ENCODE measurements around the gene MICAL3.

MICAL3 gene

GRCh38 chr22:17897426-17897825, 126.9 kb downstream of the MICAL3 start:
- TF ChIP-seq SIN3A (IDR thresholded peaks at IDR 0.05; ENCODE audit: borderline replicate concordance, insufficient read depth, low read length), result no peak
- no peak for TF ChIP-seq TAF1 (IDR thresholded peaks at IDR 0.05; ENCODE audit: borderline replicate concordance, insufficient read depth, low read length)
- TF ChIP-seq, protein P1, sequence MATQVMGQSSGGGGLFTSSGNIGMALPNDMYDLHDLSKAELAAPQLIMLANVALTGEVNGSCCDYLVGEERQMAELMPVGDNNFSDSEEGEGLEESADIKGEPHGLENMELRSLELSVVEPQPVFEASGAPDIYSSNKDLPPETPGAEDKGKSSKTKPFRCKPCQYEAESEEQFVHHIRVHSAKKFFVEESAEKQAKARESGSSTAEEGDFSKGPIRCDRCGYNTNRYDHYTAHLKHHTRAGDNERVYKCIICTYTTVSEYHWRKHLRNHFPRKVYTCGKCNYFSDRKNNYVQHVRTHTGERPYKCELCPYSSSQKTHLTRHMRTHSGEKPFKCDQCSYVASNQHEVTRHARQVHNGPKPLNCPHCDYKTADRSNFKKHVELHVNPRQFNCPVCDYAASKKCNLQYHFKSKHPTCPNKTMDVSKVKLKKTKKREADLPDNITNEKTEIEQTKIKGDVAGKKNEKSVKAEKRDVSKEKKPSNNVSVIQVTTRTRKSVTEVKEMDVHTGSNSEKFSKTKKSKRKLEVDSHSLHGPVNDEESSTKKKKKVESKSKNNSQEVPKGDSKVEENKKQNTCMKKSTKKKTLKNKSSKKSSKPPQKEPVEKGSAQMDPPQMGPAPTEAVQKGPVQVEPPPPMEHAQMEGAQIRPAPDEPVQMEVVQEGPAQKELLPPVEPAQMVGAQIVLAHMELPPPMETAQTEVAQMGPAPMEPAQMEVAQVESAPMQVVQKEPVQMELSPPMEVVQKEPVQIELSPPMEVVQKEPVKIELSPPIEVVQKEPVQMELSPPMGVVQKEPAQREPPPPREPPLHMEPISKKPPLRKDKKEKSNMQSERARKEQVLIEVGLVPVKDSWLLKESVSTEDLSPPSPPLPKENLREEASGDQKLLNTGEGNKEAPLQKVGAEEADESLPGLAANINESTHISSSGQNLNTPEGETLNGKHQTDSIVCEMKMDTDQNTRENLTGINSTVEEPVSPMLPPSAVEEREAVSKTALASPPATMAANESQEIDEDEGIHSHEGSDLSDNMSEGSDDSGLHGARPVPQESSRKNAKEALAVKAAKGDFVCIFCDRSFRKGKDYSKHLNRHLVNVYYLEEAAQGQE (IDR thresholded peaks at IDR 0.05; ENCODE audit: insufficient read depth in 1 of 2, low read depth in 2 of 2, low read length in 2 of 2), result no peak
- TF ChIP-seq FOXP2 (optimal IDR thresholded peaks at IDR 0.05; ENCODE audit: borderline replicate concordance, extremely low read depth, extremely low read length, insufficient read depth), result no peak
- TF ChIP-seq POLR2AphosphoS5 (IDR thresholded peaks at IDR 0.05; ENCODE audit: low read depth, low read length), result no peak

GRCh38 chr22:17896586-17896985, 127.8 kb downstream of the MICAL3 start:
- TF ChIP-seq, protein P1 (IDR thresholded peaks at IDR 0.05; ENCODE audit: insufficient read depth in 1 of 2, low read depth in 2 of 2, low read length in 2 of 2), result no peak
- TF ChIP-seq TAF1 (IDR thresholded peaks at IDR 0.05; ENCODE audit: borderline replicate concordance, insufficient read depth, low read length) (no peak), FOXP2 (optimal IDR thresholded peaks at IDR 0.05; ENCODE audit: borderline replicate concordance, extremely low read depth, extremely low read length, insufficient read depth) (no peak), SIN3A (IDR thresholded peaks at IDR 0.05; ENCODE audit: borderline replicate concordance, insufficient read depth, low read length) (no peak), POLR2AphosphoS5 (IDR thresholded peaks at IDR 0.05; ENCODE audit: low read depth, low read length) (no peak)

GRCh38 chr22:17893900-17894535, 130.3 kb downstream of the MICAL3 start:
- no peak for TF ChIP-seq FOXP2 (optimal IDR thresholded peaks at IDR 0.05; ENCODE audit: borderline replicate concordance, extremely low read depth, extremely low read length, insufficient read depth)
- TF ChIP-seq SIN3A (IDR thresholded peaks at IDR 0.05; ENCODE audit: borderline replicate concordance, insufficient read depth, low read length), result no peak
- no peak for TF ChIP-seq POLR2AphosphoS5 (IDR thresholded peaks at IDR 0.05; ENCODE audit: low read depth, low read length)
- no peak for TF ChIP-seq TAF1 (IDR thresholded peaks at IDR 0.05; ENCODE audit: borderline replicate concordance, insufficient read depth, low read length)
- TF ChIP-seq, protein P1 (IDR thresholded peaks at IDR 0.05; ENCODE audit: insufficient read depth in 1 of 2, low read depth in 2 of 2, low read length in 2 of 2), result no peak

GRCh38 chr22:17892376-17892775, 132.0 kb downstream of the MICAL3 start:
- TF ChIP-seq TAF1 (IDR thresholded peaks at IDR 0.05; ENCODE audit: borderline replicate concordance, insufficient read depth, low read length) (no peak), SIN3A (IDR thresholded peaks at IDR 0.05; ENCODE audit: borderline replicate concordance, insufficient read depth, low read length) (no peak), POLR2AphosphoS5 (IDR thresholded peaks at IDR 0.05; ENCODE audit: low read depth, low read length) (no peak)

- TF ChIP-seq, protein P1 (IDR thresholded peaks at IDR 0.05; ENCODE audit: insufficient read depth in 1 of 2, low read depth in 2 of 2, low read length in 2 of 2), result no peak
- TF ChIP-seq FOXP2 (optimal IDR thresholded peaks at IDR 0.05; ENCODE audit: borderline replicate concordance, extremely low read depth, extremely low read length, insufficient read depth) (no peak), SIN3A (IDR thresholded peaks at IDR 0.05; ENCODE audit: borderline replicate concordance, insufficient read depth, low read length) (no peak), TAF1 (IDR thresholded peaks at IDR 0.05; ENCODE audit: borderline replicate concordance, insufficient read depth, low read length) (no peak), POLR2AphosphoS5 (IDR thresholded peaks at IDR 0.05; ENCODE audit: low read depth, low read length) (no peak)
Observed at GRCh38 chr22:17891481-17892167, 132.7 kb downstream of the MICAL3 start.

All from PFSK-1 (cell line).